ENCODE results near the gene ZMAT5.

DNA sequence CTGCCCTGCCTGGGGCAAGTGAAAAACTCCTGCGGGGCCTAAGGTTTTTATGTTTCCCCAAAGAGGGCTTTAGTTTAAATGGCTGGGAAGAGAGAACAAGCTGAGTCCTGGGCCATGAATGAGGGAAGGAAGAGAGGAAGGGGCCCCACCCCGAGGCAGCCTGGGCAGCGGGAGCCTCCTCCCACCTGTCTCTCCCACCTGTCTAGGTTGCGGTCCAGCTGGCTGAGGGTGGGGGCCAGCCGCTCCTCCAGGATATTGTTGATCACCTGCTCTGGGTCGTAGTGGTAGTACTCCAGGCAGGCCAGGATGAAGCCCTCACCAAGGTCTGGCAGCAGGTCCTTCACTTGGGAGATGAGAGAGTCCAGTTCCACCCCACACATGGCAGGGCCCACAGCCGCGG, 35.0 kb upstream of the ZMAT5 start:
- TF ChIP-seq, protein P1, sequence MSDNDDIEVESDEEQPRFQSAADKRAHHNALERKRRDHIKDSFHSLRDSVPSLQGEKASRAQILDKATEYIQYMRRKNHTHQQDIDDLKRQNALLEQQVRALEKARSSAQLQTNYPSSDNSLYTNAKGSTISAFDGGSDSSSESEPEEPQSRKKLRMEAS (IDR thresholded peaks at IDR 0.05; ENCODE audit: low read depth, low read length) = no peak
- no peak for TF ChIP-seq BCL3 (IDR thresholded peaks at IDR 0.05; ENCODE audit: borderline replicate concordance, insufficient read depth, low read depth, low read length, poor library complexity, severe bottlenecking)
- no peak for TF ChIP-seq POLR2A (IDR thresholded peaks at IDR 0.05; ENCODE audit: low read depth, low read length)

Measured in GM12878 (cell line).